Fibroblast of the aortic adventitia (primary cell): ENCODE results near the gene DAP. TPM values are rescaled to one million over a fixed set of nuclear protein-coding genes. Genes with fewer than 3 reads are reported as not detected.

Experiments used
- DNase-seq: peaks from one replicate; pipeline ENCODE4 v3.0.0-alpha.2; 2010; ENCODE audit warnings: low read depth
- H3K4me3 ChIP-seq: 2 replicates; pipeline ENCODE4 v1.5.1; 2011; ENCODE audit warnings: low read depth, mild to moderate bottlenecking, control low read depth, low read length, moderate library complexity
- CTCF ChIP-seq: IDR thresholded peaks from 2 replicates; pipeline ENCODE4 v1.5.1; 2011; ENCODE audit warnings: mild to moderate bottlenecking, low read length, control low read depth, inconsistent platforms; ENCODE audit not compliant: insufficient read depth
- total RNA-seq: library from RNA; depleted of rRNA; stranded (reverse); fragments of >200 nt; gene quantifications from 2 replicates; pipeline ENCODE4 v1.2.3, GENCODE V29; 2012; ENCODE audit warnings: low replicate concordance

DAP gene
- total RNA-seq, 1 donor: 49.3 TPM

GRCh38 chr5:10778179-10778910, 17.3 kb upstream of the DAP start:
- H3K4me3 ChIP-seq: no peak overlapping the region
- no peak for TF ChIP-seq CTCF
- no peak for DNase-seq

- no peak for DNase-seq
- TF ChIP-seq CTCF: no peak
- no peak overlapping the region for H3K4me3 ChIP-seq
Measured at GRCh38 chr5:10775646-10776045, 14.6 kb upstream of the DAP start.

- no peak for TF ChIP-seq CTCF
- no peak for DNase-seq
- H3K4me3 ChIP-seq: no peak overlapping the region
Measured at GRCh38 chr5:10772901-10773585, 12.0 kb upstream of the DAP start.

GRCh38 chr5:10768328-10768899, 7.4 kb upstream of the DAP start:
- no peak for DNase-seq
- no peak overlapping the region for H3K4me3 ChIP-seq
- TF ChIP-seq CTCF: no peak

GRCh38 chr5:10762776-10763500, 1.9 kb upstream of the DAP start:
- no peak for DNase-seq
- no peak for TF ChIP-seq CTCF
- no peak overlapping the region for H3K4me3 ChIP-seq

GRCh38 chr5:10761933-10762775, 1.1 kb upstream of the DAP start:
- no peak for TF ChIP-seq CTCF
- peak overlapping the region; percentile 70 for H3K4me3 ChIP-seq
- DNase-seq: peak; percentile 35
